GM18517 (cell line): Measurements from ENCODE around the gene GNG11.
"Not testable (repeated sequence)": the region's sequence is repeated elsewhere in the genome, so short reads cannot be mapped to it uniquely, and the experiment has no call there.

Source experiments
- ATAC-seq: cut with Tn5 transposase; IDR thresholded peaks from one replicate; pipeline ENCODE4 v1.9.1; 2021; ENCODE audit warnings: mild to moderate bottlenecking, moderate library complexity; ENCODE audit not compliant: unreplicated experiment

The GNG11 gene

DNA sequence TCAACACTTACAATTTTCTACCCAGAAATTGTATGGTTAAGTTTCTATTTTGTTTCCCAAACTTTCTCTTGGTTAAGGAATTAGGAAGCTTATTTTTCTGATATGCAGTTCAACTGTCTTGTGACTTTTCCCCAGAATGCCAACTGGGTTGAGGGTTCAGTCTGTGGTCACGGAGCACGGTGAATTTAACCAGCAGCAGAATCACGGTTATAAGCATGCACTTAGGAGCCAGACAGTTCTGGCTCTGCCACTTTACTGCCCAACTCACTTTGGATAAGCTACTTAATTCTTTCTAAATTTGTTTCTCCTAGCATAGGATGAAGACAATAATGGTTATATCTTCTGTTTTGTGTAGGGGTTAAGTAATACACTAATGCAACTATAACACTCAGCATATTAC, 10.3 kb upstream of the GNG11 start:
- ATAC-seq: not testable (repeated sequence)

DNA sequence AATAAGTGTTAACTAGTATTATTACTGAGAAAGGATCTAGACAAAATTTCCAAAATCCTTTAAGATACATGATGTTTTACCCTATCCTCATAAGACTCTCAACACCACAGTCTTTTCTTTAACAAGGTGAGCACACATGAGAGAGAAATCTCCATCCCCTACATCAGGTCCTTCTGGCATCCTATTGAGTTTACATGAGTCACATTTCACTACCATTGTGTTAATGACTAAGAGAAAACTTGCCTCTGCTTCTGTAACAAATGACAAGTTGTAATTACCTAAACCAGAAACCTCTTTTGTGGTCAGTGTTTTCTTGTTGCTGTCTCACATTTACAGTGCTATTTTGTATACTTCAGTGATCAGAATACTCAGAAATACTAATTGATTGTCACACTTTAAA, 9.9 kb upstream of the GNG11 start:
- peak; percentile 53 for ATAC-seq

DNA sequence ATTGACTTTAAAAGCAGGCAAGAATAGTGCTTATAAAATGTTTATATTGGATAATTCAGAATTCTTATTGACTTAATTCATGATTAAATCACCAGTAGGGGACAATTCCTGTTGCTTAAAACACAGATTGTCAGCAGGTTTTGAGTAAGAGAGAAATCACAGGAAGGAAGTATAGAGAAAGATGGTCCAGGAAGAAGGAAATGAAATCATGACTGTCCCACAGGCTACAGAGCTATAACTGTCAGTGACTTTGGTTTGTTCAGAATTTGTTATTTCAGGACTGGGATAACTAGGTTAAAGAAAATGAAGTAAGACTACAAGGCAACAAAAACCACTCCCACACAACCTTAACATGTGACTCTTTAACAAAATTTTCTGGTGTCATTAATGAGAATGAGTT, 8.3 kb upstream of the GNG11 start:
- no peak for ATAC-seq

DNA sequence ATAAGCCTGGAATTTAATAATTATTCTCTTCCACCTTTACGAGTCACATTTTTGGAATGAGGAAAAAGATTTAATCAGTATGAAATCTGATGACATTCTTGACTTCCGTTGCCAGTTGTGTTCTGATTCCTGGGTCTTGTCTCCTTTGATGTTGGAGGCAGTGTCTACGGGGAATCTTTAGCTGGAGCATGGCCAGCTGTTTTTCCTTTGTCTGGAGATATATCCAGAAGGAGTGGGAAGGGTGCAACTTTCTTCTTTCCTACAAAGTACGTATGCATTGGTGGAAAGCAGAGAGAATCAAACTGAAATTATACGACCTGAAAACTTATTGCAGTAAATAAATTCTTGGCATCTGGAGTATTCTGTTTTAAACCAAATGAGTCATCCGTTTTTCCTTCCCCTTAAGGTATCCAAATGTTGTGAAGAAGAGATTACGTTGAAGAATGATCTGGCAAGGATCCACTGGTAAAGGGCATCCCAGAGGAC, 6.9 kb upstream of the GNG11 start:
- no peak for ATAC-seq

DNA sequence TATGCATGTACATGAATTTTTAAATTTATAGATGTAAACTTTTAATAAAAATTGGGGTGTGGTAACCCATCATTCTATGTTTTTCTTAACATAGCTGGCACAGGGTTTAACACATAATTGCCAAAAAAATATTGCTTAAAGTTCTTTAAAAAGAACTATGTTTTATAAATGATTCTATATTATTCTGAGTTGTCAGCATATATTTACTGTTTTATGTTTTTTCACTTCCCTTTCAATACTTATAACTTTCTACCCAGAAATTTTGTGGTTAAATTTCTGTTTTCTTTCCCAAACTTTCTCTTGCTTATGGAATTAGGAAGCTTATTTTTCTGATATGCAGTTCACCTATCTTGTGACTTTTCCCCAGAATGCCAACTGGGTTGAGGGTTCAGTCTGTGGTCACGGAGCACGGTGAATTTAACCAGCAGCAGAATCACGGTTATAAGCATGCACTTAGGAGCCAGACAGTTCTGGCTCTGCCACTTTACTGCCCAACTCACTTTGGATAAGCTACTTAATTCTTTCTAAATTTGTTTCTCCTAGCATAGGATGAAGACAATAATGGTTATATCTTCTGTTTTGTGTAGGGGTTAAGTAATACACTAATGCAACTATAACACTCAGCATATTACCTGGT, 6.2 kb upstream of the GNG11 start:
- ATAC-seq: not testable (repeated sequence)

DNA sequence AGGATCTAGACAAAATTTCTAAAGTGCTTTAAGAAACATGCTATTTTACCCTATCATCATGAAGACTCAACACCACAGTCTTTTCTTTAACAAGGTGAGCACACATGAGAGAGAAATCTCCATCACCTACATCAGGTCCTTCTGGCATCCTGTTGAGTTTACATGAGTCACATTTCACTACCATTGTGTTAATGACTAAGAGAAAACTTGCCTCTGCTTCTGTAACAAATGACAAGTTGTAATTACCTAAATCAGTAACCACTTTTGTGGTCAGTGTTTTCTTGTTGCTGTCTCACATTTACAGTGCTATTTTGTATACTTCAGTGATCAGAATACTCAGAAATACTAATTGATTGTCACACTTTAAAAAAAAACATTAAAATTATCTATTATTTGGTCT, 5.6 kb upstream of the GNG11 start:
- not testable (repeated sequence) for ATAC-seq

DNA sequence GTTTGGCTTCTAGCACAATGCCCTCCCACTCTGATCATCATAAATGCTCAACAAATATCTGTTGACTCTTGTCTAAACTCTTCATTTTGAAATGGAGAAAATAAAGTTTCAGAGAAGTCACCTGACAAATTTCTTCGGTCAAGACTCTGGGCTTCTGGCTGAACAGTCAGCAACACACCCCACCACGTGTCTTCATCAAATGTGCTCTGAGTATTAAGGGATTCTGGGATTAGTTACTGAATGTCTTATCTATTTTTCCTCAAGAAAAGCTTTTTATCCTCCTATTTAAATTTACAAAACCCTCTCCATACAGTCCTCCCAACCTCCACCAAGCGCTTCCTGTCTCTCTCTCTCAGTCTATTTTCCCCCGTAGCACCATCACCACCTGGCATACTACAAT, 5.2 kb upstream of the GNG11 start:
- not testable (repeated sequence) for ATAC-seq

DNA sequence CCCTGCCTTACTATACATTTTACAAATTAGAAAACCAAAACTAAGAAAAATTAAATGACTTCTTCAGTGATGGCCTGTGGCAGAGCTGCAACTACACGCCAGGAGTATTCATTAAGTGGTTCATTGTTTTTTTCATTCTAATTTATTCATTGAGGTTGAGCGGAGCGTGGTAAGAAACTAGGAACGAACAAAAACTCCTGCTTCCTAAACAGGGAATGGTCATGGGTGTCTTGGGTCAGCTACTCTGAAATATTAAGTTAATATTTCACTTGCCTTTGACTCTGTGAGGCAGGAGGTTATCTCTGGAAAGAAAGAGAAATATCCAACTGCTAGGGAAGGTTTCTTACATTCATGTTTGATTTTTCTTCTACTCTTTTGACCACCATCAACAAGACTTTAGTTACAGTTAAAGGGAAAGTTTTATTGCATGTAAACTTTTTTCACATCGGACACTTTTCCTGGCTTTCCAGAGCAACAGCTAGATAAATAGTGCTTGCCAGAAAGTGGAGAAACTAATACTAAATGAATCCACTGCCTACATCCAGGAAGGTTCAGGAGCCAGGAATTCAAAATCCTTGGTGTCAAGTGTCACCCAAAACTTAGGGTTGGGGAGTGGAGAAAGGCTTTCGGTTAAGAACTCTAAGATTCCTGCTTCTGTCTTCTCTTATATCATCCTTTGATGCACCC, 896 bp upstream of the GNG11 start:
- no peak for ATAC-seq

DNA sequence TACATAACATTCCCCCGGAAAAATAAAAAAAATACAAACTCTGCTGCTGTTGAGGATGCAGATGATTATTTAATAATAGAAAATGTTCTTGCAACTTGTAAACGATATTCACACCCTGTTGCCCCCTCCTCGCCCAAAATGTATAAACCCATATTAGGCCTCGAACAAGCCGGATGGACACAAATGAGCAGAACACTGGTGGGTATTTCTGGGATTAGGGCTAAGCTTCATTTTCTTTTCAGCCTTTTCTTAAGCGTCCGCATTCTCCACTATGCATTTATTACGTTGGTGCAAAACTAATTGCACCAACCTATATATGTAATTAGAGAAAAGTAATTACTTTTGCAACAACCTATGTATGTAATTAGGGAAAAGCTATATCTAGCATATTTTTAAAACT, 349 bp upstream of the GNG11 start:
- ATAC-seq: no peak

DNA sequence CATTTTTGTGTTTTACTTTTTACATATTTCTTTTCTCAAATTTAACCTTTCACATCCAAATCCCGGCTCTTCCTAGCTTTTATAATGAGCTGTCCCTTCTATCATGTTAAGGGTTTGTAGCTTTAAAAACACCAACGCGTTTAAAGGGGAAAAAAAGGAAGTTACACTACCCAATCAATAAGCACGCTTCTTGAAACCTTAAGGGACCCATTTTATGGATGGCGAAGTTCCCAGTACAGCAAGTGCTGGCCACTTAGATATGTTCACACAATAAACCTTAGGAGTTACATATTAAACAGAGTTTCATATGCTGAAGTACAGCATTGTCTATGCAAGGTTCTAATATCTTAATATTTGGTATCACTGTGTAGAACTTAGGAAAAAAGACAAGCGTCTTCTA, 1.8 kb downstream of the GNG11 start:
- ATAC-seq: no peak

DNA sequence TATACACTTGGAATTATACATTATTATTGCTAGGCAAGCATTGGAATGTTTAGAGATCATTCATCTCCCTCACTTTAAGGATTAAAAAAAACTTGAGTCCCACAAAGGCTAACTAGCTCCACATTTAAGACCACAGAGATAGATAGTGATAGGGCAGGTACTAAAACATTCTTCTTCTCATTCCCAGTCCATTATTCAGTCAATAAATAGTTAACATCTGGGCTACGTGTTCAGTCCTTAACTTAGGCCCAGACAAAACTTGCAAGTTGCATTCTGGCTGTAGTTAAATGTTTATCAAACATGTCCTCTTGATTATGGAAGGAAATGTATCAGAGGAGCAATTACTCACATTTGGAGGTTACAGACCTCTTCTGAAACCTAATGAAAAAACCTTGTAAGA, 2.4 kb downstream of the GNG11 start:
- no peak for ATAC-seq

DNA sequence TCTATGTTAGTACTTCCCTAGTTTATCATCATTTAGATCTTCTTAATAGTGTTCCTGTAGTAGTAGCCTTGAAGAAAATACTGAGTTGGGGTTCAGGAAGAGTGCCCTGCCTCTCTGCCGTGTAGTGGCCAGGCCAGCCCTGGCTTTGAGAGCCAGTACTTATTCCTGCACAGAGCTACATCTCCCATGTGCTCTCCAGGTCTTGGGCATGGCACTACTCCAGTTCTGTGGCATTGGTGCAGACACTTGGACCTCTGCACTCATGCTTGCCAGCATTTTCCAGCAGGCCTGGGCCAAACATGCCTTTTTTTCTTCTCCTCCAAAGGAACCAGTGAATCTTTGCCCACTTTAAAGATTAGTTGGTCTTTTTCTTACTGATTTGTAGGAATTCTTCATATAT, 5.3 kb downstream of the GNG11 start:
- ATAC-seq: no peak

DNA sequence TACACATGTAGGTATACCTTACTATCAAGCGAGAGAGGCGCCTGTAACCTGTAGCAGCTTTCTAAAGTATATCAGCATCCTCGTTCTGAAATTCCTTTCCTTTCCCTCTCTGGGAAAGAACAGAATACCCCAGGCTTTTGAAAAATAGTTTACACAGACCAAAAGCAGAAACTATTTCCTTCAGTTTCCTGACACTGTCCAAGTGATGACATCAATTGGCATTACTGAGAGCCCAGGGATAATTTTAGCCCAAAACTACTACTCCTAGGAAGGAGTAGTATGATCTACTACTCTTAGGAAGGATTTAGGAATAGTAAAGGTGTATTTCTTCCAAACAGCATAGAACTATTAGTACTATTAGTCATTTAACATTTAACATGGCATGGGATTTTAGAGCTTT, 6.0 kb downstream of the GNG11 start:
- no peak for ATAC-seq

DNA sequence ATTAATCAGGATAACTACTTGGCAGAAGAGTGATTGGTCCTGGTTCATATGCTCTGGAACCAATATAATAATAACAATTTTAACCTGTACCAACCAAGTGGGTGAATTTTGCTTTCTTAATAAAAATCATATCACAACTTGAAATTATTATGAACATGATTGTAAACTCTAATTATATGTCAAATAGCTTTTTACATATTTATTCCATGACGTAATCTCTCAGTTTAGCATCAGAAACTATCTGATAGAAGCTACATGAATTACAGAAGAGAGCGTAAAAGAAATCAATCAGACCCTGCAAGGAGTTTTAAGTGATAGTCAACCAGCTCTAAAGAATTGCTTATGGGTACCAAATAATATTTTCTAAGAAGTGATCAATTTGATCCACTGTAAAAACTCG, 10.1 kb downstream of the GNG11 start:
- no peak for ATAC-seq

DNA sequence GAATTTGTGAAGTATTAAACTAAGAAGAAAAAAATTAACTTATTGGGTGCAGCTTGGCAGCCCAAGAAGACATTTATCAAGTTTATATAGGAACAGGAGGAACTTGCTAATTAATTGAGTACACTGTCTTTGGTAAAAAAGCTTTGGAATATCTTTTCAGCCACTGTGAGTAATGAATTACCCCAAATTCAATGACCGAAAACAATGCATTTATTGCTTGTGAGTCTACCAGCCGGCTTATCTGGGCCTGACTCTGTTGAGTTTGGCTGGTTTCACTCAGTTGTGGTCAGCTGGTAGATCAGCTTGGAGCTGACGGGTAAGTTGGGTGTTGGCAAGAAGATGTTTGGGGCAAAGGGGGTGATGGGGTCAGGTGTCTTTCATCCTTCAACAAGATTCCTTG, 11.6 kb downstream of the GNG11 start:
- no peak for ATAC-seq

DNA sequence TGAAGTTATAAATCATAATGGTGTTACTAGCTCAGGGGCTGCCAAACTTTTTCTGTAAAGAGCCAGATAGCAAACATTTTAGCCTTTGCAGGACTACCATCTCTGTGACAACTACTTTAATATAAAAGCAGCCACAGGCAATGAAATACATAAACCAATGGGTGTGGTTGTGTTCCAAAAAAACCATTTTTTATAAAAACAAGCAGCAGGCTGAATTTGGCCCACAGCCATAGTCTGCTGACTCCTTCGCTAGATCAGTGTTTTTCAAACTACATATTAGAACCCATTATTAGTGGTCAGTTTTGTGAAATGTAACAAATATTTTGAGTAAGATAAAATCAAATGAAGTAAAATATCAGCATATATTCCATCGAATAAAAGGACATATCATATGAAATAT, 13.6 kb downstream of the GNG11 start:
- ATAC-seq: no peak

DNA sequence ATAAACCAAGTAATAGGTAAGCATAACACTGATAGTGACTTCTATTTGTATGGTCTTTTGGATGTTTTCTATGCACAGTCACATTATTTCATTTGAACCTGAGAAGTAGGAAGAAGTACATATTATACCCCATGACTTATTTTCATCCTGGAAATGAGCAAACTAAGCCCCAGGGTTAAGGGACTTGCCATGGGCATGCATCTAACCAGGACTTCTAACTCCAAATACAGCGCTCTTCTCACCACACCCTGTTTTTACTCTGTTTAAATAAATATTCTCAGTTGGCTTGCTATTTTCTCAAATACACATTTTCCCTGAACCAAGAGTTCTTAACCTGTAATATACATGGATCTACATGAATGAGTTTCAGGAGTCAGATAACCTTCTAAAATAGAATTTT, 16.3 kb downstream of the GNG11 start:
- no peak for ATAC-seq

DNA sequence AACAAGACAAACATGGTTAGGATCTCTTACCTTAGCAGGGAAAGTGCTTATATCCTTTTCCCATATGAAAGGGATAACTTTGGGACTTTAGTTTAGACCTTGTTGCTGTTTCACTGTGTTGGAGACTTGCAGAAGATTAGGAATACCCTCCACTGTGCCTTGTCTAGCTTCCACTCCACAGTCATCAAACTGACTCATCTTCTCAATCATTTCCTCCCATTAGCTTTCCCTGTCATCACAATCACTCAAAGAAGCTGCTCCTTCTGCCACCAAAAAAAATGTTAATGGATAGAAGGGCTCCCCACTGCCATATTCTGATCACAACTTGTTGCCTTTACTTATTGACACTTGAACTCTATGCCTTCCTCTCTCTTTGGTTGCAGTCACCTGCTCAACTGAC, 16.8 kb downstream of the GNG11 start:
- ATAC-seq: no peak

DNA sequence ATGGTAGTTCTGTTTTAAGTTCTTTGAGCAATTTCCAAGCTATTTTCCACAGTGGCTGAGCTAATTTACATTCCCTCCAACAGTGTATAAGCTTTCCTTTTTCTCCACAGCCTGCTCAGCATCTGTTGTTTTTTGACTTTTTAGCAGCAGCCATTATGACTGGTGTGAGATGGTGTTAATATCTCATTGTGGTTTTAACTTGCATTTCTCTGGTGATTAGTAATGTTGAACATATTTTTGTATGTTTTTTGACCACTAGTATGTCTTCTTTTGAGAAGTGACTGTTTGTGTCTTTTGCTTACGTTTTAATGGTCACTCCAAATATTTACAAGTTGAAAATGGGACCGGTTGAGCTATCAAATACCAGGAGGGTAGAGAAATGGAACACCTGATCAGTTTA, 20.4 kb downstream of the GNG11 start:
- ATAC-seq: no peak

DNA sequence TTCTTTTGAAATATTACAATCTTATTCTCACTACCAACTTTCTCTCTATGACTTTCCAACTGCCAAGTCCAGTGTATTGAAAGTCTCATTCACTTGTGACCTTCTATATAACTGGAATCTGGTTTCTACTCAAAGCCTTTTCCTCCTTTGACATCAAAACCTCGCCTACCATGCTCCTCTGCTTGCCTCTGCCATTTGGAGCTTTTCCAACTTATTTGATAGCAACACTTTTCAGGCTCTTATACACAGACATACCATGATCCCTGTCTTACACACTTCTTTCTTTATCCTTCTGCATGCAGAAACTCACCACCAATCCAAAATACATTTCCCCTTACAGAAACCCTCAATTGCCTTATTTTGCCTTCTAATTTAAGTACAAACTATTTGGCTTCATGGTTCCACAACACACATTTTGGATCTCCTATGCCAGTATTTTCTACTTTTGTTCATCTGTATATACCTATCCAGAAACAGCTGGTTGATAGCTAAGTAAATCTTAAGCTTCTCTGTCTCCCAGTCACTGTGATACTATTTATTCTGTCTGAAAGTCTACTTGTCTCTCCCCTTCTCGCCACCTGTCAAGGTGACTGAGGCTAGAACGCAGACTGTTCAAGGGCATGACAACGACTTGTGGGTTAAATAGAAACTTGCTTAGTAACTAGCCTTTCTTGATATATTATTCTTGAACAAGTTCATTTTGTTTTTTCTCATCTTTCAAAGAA, 22.4 kb downstream of the GNG11 start:
- ATAC-seq: no peak

DNA sequence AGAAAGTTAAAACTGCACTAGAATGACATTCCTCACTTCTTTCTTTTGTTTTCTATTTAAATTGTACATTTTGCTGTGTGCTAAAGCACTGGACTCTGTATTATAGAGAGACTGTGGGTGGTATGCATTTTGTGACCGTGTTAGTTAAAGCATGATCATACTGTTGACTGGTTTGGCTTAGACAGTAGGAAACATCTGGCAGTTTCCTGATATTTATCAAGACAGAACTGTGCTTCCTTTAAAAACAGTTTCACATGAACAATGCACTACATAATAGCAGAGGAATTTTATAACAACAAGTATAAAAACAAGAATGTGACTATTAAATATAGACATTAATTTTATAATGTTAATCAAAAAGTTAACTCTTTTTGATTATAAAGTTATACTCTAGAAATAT, 23.1 kb downstream of the GNG11 start:
- no peak for ATAC-seq

DNA sequence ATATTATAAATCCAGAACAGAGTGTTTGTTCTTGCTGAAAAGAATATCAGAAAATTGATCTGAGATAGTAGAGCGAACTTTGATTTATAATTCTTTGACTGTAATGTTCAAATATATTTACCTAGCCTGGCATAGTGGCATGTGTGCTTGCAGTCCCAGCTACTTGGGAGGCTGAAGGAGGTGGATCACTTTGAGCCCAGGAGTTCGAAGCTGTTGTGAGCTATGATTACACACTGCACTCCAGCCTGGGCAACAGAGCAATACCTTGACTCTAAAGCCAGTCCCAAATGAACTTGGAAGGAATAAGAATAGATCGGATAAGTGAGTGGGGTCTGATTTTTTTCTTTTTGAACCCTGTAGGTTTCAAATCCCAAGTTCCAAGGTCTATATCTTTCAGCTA, 23.5 kb downstream of the GNG11 start:
- no peak for ATAC-seq
